ENCODE data around the gene CPNE5.

Gene CPNE5

DNA sequence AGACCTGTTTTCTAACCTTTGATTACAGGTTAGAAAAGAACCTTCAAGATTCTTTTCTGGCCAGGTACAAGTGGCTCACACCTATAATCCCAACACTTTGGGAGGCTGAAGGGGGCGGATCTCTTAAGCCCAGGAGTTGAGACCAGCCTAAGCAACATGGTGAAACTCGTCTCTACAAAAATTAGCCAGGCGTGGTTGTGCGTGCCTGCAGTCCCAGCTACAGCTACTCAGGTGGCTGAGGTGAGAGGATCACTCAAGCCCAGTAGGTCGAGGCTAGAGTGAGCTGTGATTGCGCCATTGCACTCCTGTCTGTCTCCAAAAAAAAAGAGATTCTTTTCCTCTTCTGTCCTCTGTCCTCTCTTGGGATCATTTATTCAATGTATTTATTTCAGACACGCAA is 20.9 kb upstream of the CPNE5 start:
- DNase-seq (ENCODE audit: low read depth, low spot score) = no peak
- H3K4me3 ChIP-seq (ENCODE audit: low read length) = no peak overlapping the region

DNA sequence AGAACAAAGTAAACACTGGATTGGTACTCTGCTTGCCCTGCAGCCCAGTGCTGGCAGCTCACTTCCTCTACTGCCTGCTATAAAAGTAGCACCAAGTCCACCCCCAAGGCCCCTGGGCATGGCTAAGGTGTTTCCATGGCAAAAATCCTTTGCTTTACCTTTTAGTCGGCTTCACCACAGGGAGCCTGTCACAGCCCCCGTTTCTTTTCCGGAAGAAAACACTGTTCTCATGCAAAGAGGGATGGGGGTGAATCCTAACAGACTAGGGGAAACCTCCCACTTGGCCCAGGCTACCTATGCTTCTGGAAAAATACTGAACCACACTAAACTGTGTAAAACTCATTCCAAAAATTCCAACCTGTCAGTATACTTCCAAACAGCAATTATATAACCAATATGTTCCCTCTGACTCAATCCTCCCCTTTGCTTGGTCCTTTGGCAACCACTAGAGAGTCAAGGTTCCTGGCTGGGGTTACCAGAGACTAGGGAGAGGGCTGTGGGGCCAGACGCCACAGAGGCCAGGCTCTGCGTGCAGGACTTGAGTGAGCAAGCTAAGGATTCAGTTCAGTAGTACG is 19.2 kb upstream of the CPNE5 start:
- DNase-seq (ENCODE audit: low read depth, low spot score) = no peak
- no peak overlapping the region for H3K4me3 ChIP-seq (ENCODE audit: low read length)

- DNase-seq (ENCODE audit: low read depth, low spot score) = no peak
- no peak overlapping the region for H3K4me3 ChIP-seq (ENCODE audit: low read length)
Observed at GRCh38 chr6:36857325-36857724, 18.1 kb upstream of the CPNE5 start.

DNA sequence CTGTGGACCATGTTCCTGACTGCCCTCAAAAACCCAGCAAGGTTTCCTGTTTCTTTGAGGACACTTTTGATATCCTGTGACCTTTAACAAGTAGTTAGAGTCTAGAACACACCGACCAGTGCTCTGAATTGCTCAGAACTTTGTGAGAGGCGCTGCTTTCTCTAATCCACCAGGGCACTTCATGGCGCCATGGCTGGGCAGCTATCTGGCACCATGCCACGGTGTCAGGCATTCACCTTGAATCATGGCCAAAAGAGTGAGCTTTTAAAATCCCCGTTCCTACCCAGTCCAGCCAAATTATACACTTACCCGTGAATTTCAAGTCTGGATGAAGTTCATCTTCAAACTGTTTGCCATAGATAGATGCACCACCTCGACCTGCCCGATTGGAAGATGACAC is 17.0 kb upstream of the CPNE5 start:
- DNase-seq (ENCODE audit: low read depth, low spot score) = no peak
- H3K4me3 ChIP-seq (ENCODE audit: low read length) = no peak overlapping the region

DNA sequence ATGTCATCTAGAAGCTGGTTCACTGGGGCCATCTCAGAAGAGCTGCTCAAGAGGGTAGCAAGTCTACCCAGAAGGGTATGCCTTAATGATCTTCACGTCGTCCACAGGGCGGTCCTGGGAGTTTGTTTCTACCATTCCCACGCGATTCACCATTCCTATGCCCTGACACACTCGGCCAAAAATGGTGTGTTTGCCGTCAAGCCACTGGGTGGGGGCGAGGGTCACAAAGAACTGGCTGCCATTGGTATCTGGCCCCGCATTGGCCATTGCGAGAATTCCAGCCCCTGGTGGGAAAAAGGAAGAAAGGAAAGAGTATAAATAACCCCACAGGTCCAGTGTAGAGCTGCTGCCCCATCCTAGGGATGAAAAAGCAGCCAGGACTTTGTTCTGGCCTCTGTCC is 16.5 kb upstream of the CPNE5 start:
- no peak overlapping the region for H3K4me3 ChIP-seq (ENCODE audit: low read length)
- no peak for DNase-seq (ENCODE audit: low read depth, low spot score)

DNA sequence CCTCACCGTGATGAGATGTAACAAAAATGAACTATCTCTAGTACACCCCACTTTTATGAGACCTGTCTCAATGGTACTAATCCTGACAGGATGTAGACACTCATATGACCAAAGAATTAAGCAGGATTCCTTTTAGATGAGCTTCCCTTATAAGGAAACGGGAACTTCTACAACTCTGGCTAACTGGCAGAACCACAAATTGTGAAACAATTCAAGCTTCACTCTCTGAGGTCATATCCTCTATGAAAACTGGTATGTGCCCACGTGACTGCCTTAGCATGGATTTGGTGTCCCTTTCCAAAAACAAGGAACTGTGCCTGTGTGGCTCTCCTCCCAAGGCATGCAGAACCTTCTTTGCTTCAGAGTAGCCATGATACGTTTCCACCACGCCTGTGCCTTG is 14.1 kb upstream of the CPNE5 start:
- no peak for DNase-seq (ENCODE audit: low read depth, low spot score)
- H3K4me3 ChIP-seq (ENCODE audit: low read length) = no peak overlapping the region

- DNase-seq (ENCODE audit: low read depth, low spot score) = no peak
- no peak overlapping the region for H3K4me3 ChIP-seq (ENCODE audit: low read length)
Observed at GRCh38 chr6:36852481-36853147, 13.4 kb upstream of the CPNE5 start.

DNA sequence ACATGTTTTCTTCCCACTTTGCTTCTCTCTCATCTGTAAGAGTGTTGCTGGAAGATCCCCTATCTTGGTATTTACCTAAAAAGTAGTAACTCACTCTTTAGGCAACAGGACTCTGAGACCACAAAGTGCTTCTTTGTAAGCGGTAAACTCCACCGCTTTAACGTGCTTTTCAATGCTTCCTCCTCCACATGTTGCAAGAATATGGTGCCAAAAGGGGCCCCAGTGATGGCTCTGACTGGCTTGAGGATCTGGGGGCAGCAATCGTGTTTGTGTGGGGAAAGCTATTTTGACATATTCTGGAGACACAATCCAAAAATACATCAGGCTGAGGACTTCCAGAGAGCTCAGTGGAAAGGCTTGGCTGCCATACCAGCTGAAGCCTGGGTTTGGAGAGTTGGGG is 12.4 kb upstream of the CPNE5 start:
- DNase-seq (ENCODE audit: low read depth, low spot score) = no peak

DNA sequence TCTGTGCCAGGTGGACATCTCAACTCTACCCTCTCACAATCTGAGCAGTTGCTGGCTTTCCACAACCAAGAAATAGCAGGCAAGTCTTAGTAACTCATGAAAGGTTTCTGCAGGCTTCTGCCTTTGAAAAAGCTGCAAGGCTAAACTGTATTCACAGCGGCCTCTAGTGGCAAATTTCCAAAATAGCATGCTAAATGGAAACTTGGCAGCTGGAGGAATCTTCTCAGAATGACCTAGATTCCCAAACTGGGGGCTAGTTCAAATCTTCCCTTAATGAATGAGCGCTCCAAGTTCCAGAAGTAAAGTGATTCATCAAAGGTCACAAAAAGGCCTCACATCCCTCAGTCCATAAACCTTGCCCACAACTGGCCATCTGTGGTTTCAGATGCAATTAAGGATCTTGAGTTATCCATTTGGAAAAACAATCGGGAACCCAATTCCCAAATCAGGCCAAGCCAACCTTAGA is 11.9 kb upstream of the CPNE5 start:
- peak; percentile 59 for DNase-seq (ENCODE audit: low read depth, low spot score)
- H3K4me3 ChIP-seq (ENCODE audit: low read length) = no peak overlapping the region

More for the DNA sequence above, 12.4 kb upstream of the CPNE5 start:
- no peak overlapping the region for H3K4me3 ChIP-seq (ENCODE audit: low read length)

- no peak overlapping the region for H3K4me3 ChIP-seq (ENCODE audit: low read length)
- DNase-seq (ENCODE audit: low read depth, low spot score) = no peak
Observed at GRCh38 chr6:36850021-36850420, 10.8 kb upstream of the CPNE5 start.

DNA sequence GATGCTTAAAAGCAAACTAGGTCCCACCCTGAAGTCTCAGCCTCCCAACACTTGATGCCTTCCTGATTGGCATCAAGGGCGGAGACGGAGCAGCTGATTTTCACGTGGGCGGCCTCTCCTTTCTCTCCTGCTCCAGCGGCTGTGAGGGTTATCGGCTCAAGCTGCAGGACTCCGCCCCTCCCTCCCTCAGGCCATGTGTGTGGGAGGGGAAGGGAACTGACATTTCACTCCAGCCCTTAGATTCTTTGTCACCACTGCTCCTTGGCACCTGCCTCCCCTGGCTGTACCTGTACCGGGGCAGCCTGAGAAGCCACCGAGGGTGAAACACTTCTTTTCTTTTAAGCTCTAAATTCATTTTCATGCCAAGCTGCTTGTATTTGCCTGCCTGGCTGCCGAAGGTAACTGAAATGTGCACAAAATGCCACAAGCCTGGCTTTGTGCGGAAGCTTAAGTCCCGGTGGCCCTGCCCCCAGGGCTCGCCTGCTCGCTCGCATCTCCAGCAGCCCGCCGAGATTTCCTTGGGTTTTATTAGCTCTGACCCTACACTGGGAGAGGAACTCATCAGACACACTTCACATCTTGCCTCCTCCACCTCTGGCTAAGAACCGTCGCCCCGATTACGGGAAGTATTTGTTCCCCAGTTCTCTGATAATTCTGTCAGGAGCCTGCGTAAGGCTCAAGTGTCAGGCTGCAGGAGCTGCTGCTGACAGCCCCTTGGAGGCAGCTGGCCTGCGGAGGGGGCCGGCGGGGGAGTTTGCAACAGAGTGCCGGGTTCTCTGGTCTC is 9.6 kb upstream of the CPNE5 start:
- DNase-seq (ENCODE audit: low read depth, low spot score) = no peak
- no peak overlapping the region for H3K4me3 ChIP-seq (ENCODE audit: low read length)

DNA sequence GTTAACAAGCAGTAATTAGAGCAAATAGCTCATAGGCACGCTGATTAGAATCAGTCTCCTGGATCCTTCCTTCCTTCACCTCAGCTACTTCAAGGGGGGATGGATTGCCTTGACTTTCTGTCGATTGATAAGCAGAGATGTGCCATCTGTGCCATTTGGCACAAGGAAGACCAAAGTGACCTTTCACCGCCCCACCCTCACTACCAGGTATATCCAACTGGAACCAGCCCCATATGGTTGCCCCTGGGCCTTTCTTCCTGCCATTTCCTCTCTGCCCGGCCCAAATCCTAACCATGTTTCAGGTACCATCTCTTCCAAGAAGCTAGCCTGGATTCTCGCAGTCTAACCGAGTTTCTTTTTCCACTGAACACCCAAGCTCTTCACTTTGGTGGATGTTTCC is 8.7 kb upstream of the CPNE5 start:
- DNase-seq (ENCODE audit: low read depth, low spot score) = no peak
- no peak overlapping the region for H3K4me3 ChIP-seq (ENCODE audit: low read length)

DNA sequence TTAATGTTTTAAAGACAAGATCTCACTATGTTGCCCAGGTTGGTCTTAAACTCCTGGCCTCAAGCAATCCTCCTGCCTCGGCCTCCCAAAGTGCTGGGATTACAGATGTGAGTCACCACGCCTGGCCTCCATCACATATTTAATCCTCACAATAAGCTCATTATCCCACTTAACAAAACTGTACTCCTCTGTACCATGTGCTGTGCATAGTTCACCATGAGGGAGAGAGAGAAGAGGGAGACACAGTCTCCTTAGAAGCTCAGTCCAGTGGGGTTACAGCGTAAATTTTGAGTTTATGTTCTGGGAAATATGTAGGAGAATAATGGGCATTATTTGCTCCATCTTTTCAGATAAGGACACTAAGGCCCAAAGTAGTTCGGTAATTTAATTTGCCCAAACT is 7.9 kb upstream of the CPNE5 start:
- DNase-seq (ENCODE audit: low read depth, low spot score) = no peak
- no peak overlapping the region for H3K4me3 ChIP-seq (ENCODE audit: low read length)

- DNase-seq (ENCODE audit: low read depth, low spot score) = no peak
- H3K4me3 ChIP-seq (ENCODE audit: low read length) = no peak overlapping the region
Observed at GRCh38 chr6:36845233-36845632, 6.0 kb upstream of the CPNE5 start.

- no peak overlapping the region for H3K4me3 ChIP-seq (ENCODE audit: low read length)
- DNase-seq (ENCODE audit: low read depth, low spot score) = no peak
Observed at GRCh38 chr6:36844232-36845170, 5.3 kb upstream of the CPNE5 start.

GRCh38 chr6:36843170-36843569 is 3.9 kb upstream of the CPNE5 start:
- DNase-seq (ENCODE audit: low read depth, low spot score) = no peak
- no peak overlapping the region for H3K4me3 ChIP-seq (ENCODE audit: low read length)

GRCh38 chr6:36841756-36842155 is 2.5 kb upstream of the CPNE5 start:
- DNase-seq (ENCODE audit: low read depth, low spot score) = no peak
- no peak overlapping the region for H3K4me3 ChIP-seq (ENCODE audit: low read length)

- no peak overlapping the region for H3K4me3 ChIP-seq (ENCODE audit: low read length)
- no peak for DNase-seq (ENCODE audit: low read depth, low spot score)
Observed at GRCh38 chr6:36840432-36841403, 1.5 kb upstream of the CPNE5 start.
